ENCODE measurements around the gene CEP131.
A peak's percentile ranks its signal among the peaks of the same experiment; 100 is the strongest.

Gene CEP131

GRCh38 chr17:81193051-81193410 lies 29.7 kb downstream of the CEP131 start:
- DNase-seq (ENCODE audit: low spot score): peak; percentile 45
- in situ Hi-C loops (cut with MboI; ENCODE audit: low pct_unique_long_range_greater_than_20kb, low sequenced_read_pairs, unreplicated experiment): no loop called here
- no peak for TF ChIP-seq CTCF (IDR thresholded peaks at IDR 0.05; ENCODE audit: extremely low read depth, insufficient read depth, missing control alignments)

DNA sequence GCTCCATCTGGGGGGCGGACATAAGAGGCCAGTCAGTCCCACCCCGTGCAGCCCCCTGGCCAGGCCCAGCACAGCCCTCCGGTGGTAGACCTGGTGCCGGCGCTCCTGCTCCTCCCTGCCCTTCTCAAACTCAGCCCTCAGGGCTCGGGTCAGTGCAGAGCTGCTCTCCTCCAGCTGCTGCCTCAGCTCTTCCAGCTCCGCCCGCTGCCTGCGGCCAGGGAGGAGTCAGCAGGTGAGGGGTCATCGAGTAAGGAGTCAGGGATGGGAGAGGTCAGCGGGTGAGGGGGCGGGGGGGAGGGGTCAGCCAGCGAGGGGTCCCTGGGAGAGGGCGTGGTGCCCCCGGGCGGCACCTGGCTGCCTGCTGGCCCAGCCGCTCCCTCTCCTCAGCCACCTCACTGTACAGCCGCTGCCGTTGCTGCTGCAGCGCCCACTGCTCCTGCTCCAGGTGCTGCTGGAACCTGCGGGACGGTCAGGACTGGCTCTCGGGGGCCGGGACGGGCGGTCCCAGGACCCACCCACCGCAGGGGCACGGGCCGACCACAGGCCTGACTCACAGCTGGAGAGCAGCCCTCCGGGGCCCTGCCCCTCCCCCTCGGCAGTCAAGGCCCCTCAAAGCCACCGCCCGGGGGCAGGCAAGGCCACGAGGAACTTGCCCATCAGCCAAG lies 30.2 kb downstream of the CEP131 start:
- TF ChIP-seq CTCF (IDR thresholded peaks at IDR 0.05; ENCODE audit: extremely low read depth, insufficient read depth, missing control alignments): no peak
- in situ Hi-C loops (cut with MboI; ENCODE audit: low pct_unique_long_range_greater_than_20kb, low sequenced_read_pairs, unreplicated experiment): no loop called here
- peak; percentile 39 for DNase-seq (ENCODE audit: low spot score)

DNA sequence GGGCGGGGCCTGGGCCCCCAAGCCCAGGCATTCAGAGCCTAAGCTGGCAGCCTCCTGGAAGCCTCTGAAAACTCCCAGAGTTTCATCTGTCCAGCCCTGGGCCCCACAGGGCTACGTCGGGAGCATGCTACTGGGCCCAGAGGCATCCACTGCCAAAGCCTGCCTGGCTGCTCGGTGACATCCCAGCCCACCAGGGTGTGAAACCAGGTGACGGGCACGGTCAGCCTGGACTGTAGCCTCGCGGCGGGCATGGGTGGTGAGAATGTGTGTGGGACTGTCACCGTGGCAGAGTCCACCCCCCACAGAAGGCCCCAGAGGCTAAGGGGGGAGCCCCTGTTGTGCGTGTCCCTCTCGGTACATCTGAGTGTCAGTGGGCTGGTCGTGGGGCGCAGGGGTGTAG lies 31.1 kb downstream of the CEP131 start:
- no peak for DNase-seq (ENCODE audit: low spot score)
- in situ Hi-C loops (cut with MboI; ENCODE audit: low pct_unique_long_range_greater_than_20kb, low sequenced_read_pairs, unreplicated experiment): no loop called here
- no peak for TF ChIP-seq CTCF (IDR thresholded peaks at IDR 0.05; ENCODE audit: extremely low read depth, insufficient read depth, missing control alignments)

DNA sequence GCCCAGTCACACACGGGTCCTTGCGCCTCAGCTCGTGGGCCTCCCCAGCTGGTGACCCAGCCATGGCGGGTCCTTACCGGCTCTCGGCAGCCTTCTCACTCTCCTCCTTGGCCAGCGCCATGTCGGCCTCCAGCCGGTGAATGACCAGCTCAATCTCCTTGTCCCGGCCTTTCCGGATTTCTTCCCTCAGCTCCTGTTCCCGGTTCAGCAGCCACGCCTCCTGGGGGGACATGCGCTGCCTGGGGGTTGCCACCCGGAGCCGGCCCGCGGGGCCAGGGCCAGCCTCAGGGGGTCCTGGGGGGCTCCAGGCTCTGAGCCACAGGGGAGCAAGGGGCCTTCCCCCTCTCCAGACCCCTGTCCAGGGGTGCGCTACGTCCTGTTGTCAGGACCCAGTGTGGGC lies 31.6 kb downstream of the CEP131 start:
- in situ Hi-C loops (cut with MboI; ENCODE audit: low pct_unique_long_range_greater_than_20kb, low sequenced_read_pairs, unreplicated experiment): no loop called here
- TF ChIP-seq CTCF (IDR thresholded peaks at IDR 0.05; ENCODE audit: extremely low read depth, insufficient read depth, missing control alignments): no peak
- no peak for DNase-seq (ENCODE audit: low spot score)

DNA sequence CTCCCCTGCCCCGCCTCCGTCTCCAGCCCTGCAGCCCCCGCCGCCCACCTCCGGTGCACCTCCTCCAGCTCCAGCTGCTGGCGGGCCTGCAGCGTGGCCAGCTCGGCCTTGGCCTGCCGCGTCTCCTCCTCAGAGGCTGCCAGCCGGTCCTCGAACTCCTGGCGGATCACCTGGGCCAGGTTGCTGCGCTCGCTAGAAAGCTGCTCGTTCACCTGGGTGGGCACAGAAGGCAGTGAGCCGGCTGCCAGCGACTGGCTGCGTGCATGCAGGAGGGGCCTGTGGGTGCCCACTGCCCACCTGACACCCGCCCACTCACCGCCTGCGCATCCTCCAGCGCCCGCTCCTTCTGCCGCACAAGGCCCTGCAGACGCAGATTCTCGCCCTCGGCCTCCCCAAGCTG lies 32.2 kb downstream of the CEP131 start:
- in situ Hi-C loops (cut with MboI; ENCODE audit: low pct_unique_long_range_greater_than_20kb, low sequenced_read_pairs, unreplicated experiment): no loop called here
- TF ChIP-seq CTCF (IDR thresholded peaks at IDR 0.05; ENCODE audit: extremely low read depth, insufficient read depth, missing control alignments): no peak
- DNase-seq (ENCODE audit: low spot score): no peak

DNA sequence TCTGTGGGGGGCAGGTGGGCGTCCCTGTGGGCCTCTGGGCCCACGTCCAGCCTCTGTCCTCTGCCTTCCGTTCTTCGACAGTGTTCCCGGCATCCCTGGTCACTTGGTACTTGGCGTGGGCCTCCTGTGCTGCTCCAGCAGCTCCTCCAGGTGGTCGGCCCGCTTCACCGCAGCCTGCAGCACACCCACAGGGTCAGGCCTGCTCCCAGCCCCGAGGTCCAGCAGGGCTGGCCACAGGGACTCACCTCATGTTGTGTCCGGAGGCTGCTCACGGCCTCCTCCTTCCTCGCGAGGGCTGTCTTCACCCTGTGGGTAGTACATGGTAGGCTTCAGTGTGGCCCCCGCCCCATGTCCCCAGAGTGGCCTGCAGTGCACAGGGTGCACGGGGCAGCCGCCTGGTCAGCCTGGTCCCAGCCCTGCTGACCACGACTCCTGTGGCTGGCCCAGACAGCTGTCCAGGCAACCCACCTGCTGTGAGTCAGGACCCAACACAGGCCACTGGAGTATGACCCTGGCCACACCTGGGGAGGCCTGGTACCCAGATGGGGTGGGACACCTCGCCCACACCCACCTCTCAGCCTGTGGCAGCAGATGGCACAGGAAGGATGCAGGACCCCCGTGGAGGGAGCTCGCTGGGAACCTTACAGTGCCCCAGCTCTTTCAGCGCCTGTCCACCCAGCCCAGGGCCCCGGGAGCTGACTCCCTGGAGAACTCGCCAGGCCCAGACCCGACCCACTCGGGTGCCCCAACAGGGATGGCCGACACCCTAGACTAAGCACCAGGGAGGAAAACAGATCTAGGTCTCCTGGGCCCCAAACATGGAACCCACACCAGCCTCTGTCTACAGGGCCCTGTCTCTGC lies 32.9 kb downstream of the CEP131 start:
- in situ Hi-C loops (cut with MboI; ENCODE audit: low pct_unique_long_range_greater_than_20kb, low sequenced_read_pairs, unreplicated experiment): no loop called here
- TF ChIP-seq CTCF (IDR thresholded peaks at IDR 0.05; ENCODE audit: extremely low read depth, insufficient read depth, missing control alignments): no peak
- peak; percentile 42 for DNase-seq (ENCODE audit: low spot score)

All from GM13977 (cell line).